NCI-H82 (cell line): ENCODE measurements around the gene ATP7B.

Experiments
- DNase-seq: peaks from one replicate; lab custom pipeline; 2025; lab: John Stamatoyannopoulos, UW

Gene ATP7B

GRCh38 chr13:51950722-51951121 lies 60.5 kb downstream of the ATP7B start:
- DNase-seq = no peak

GRCh38 chr13:51946163-51946669 lies 65.0 kb downstream of the ATP7B start:
- no peak for DNase-seq

- DNase-seq = no peak
These were observed 66.1 kb downstream of the ATP7B start for GRCh38 chr13:51945149-51945548.

- DNase-seq = no peak
These were observed 66.8 kb downstream of the ATP7B start for GRCh38 chr13:51944428-51944827.

- no peak for DNase-seq
These were observed 67.5 kb downstream of the ATP7B start for GRCh38 chr13:51943721-51944120.

- DNase-seq = no peak
These were observed 69.1 kb downstream of the ATP7B start for GRCh38 chr13:51942189-51942588.

- DNase-seq = no peak
These were observed 72.8 kb downstream of the ATP7B start for GRCh38 chr13:51938454-51938853.

- DNase-seq = no peak
These were observed 73.6 kb downstream of the ATP7B start for GRCh38 chr13:51937320-51938290.

GRCh38 chr13:51935326-51936171 lies 75.7 kb downstream of the ATP7B start:
- peak; percentile 58 for DNase-seq

GRCh38 chr13:51934461-51935087 lies 76.7 kb downstream of the ATP7B start:
- DNase-seq = no peak

GRCh38 chr13:51933466-51934058 lies 77.7 kb downstream of the ATP7B start:
- no peak for DNase-seq

GRCh38 chr13:51932231-51932630 lies 79.0 kb downstream of the ATP7B start:
- no peak for DNase-seq

GRCh38 chr13:51931606-51932005 lies 79.6 kb downstream of the ATP7B start:
- DNase-seq = no peak

GRCh38 chr13:51929699-51930098 lies 81.6 kb downstream of the ATP7B start:
- DNase-seq = no peak

GRCh38 chr13:51928231-51928630 lies 83.0 kb downstream of the ATP7B start:
- DNase-seq = peak; percentile 71

GRCh38 chr13:51927129-51927528 lies 84.1 kb downstream of the ATP7B start:
- no peak for DNase-seq

GRCh38 chr13:51926528-51926885 lies 84.7 kb downstream of the ATP7B start:
- DNase-seq = no peak

- no peak for DNase-seq
These were observed 85.3 kb downstream of the ATP7B start for GRCh38 chr13:51925865-51926527.

GRCh38 chr13:51924756-51925544 lies 86.3 kb downstream of the ATP7B start:
- peak; percentile 43 for DNase-seq

- peak; percentile 62 for DNase-seq
These were observed 87.2 kb downstream of the ATP7B start for GRCh38 chr13:51923983-51924539.
